ENCODE results near the gene AATF.

AATF gene

DNA sequence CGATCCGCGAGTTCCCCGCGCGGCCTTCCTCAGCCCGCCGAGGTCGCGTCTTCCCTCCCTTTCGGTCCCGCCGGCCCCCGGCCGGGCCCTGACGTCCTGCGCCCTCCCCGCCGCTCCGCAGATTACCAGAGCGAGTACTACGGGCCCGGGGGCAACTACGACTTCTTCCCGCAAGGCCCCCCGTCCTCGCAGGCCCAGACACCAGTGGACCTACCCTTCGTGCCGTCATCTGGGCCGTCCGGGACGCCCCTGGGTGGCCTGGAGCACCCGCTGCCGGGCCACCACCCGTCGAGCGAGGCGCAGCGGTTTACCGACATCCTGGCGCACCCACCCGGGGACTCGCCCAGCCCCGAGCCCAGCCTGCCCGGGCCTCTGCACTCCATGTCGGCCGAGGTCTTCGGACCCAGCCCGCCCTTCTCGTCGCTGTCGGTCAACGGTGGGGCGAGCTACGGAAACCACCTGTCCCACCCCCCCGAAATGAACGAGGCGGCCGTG is 6.1 kb upstream of the AATF start:
- TF ChIP-seq, protein P1, sequence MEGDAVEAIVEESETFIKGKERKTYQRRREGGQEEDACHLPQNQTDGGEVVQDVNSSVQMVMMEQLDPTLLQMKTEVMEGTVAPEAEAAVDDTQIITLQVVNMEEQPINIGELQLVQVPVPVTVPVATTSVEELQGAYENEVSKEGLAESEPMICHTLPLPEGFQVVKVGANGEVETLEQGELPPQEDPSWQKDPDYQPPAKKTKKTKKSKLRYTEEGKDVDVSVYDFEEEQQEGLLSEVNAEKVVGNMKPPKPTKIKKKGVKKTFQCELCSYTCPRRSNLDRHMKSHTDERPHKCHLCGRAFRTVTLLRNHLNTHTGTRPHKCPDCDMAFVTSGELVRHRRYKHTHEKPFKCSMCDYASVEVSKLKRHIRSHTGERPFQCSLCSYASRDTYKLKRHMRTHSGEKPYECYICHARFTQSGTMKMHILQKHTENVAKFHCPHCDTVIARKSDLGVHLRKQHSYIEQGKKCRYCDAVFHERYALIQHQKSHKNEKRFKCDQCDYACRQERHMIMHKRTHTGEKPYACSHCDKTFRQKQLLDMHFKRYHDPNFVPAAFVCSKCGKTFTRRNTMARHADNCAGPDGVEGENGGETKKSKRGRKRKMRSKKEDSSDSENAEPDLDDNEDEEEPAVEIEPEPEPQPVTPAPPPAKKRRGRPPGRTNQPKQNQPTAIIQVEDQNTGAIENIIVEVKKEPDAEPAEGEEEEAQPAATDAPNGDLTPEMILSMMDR (IDR thresholded peaks at IDR 0.05; ENCODE audit: low read depth, low read length): no peak
- no peak for DNase-seq (ENCODE audit: low read depth)
- H3K4me3 ChIP-seq (ENCODE audit: low read depth, low read length): no peak overlapping the region

DNA sequence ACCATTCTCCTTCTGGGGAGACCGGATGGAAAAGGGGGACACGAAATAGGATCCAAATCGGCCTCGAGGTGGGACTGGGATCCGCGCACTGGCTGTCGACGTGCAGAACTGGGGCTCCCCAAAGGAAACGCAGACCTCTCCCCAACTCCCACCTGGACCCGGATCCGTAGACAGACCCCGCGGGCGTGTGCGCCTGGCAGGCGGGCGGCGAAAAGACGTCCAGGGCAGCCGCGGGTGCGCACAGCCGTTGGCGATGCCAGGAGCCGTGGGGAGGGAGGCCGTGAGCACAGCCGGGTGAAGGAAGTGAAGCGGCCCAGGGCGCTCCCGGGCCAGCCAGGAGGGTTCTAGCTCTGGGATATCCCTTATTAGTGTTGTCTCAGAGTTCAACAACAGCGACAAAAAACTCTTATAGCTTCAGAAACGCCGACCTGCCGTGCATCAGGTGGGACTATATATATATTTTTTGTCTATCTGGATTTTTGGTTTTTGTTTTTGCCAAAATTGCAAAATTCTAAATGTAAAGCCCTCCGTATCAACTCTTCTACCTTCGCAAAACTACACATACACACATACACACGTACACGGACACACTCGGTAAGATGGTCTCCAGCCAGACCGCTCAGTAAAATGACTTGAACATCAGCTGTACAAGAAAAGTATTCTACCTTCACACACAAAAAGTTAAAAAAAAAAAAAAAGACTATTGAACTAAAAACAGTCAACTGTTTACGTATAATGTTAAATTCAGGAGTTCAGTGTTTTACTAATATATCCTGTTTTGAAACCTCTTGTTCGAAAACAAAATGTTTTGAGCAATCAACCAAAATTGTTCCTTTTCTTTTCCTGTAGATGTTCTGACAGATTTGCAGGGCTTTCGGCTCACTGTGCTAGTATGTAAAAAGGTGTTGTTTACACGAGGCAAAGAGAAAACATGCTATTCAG is 5.2 kb upstream of the AATF start:
- no peak for DNase-seq (ENCODE audit: low read depth)

DNA sequence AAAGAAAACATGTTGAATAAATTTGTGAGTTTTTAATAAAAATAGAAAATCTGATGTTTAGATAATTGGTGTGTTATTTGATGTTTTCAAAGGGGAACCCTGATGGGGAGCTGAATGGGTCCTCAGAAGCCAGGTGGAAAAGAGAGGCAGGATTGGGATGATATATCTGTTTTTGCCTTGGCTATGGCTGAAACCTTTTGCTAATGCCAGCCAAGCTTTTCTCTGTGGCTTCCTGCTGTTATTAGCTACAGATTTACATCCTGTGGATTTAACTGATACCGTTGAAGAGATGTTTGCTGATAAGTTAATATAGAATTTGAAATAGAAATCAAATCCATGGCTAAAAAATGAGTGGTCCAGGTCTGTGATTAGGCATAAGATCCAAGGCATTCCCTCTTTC is 4.2 kb upstream of the AATF start:
- DNase-seq (ENCODE audit: low read depth): no peak
- H3K4me3 ChIP-seq (ENCODE audit: low read depth, low read length): no peak overlapping the region
- TF ChIP-seq, protein P1 (IDR thresholded peaks at IDR 0.05; ENCODE audit: low read depth, low read length): no peak
- TF ChIP-seq POLR2A (IDR thresholded peaks at IDR 0.05; ENCODE audit: extremely low read depth, insufficient read length) (no peak), MYC (IDR thresholded peaks at IDR 0.05; ENCODE audit: low read depth, low read length) (no peak)
- TF ChIP-seq, protein P2, sequence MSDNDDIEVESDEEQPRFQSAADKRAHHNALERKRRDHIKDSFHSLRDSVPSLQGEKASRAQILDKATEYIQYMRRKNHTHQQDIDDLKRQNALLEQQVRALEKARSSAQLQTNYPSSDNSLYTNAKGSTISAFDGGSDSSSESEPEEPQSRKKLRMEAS (IDR thresholded peaks at IDR 0.05; ENCODE audit: low read depth, low read length): no peak

More for the DNA sequence above, 5.2 kb upstream of the AATF start:
- no peak overlapping the region for H3K4me3 ChIP-seq (ENCODE audit: low read depth, low read length)
- TF ChIP-seq, protein P1 (IDR thresholded peaks at IDR 0.05; ENCODE audit: low read depth, low read length): no peak
- TF ChIP-seq POLR2A (IDR thresholded peaks at IDR 0.05; ENCODE audit: extremely low read depth, insufficient read length) (no peak), MYC (IDR thresholded peaks at IDR 0.05; ENCODE audit: low read depth, low read length) (no peak)

GRCh38 chr17:36945140-36945539 is 3.6 kb upstream of the AATF start:
- H3K4me3 ChIP-seq (ENCODE audit: low read depth, low read length): no peak overlapping the region
- no peak for DNase-seq (ENCODE audit: low read depth)
- TF ChIP-seq POLR2A (IDR thresholded peaks at IDR 0.05; ENCODE audit: extremely low read depth, insufficient read length) (no peak), MYC (IDR thresholded peaks at IDR 0.05; ENCODE audit: low read depth, low read length) (no peak)
- TF ChIP-seq, protein P2 (IDR thresholded peaks at IDR 0.05; ENCODE audit: low read depth, low read length): no peak
- TF ChIP-seq, protein P1 (IDR thresholded peaks at IDR 0.05; ENCODE audit: low read depth, low read length): no peak

DNA sequence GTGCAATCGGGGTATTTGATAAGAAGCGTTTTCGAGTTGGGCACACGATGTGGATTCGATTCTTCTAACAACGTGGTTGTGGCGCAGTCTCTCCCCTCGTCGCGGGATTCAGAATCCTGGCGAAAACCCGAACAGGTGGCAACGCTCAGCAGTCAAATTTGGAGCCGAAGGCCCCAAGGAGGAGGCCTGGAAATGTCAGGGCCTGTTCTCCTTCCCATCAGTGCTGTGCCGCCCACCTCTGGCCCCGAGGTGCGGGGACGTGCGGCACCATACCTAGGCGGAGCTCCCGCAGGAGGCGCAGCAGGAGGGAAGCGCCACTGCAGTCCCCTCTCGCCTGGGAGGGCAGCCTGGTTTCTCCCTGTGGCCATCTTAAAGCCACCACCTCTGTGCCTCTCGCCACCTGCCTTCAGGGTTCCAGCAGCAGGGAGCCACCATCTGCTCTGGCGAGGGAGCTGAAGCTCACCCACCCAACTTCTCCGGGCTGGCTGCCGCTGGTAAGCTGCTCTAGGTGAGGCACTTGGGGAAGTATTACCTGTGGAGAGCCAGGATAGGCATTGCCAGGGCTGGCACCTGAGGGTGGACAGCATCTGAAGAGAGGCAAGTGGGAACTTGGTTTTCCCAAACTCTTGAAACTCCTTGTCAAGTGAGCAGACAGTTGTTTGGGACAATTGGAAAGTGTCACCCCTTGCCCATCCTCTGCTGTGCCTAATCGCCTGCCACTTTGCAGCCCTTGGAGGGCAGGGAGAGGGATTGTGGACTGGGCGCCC is 2.6 kb upstream of the AATF start:
- H3K4me3 ChIP-seq (ENCODE audit: low read depth, low read length): no peak overlapping the region
- no peak for DNase-seq (ENCODE audit: low read depth)
- TF ChIP-seq POLR2A (IDR thresholded peaks at IDR 0.05; ENCODE audit: extremely low read depth, insufficient read length) (no peak), MYC (IDR thresholded peaks at IDR 0.05; ENCODE audit: low read depth, low read length) (no peak)
- TF ChIP-seq, protein P1 (IDR thresholded peaks at IDR 0.05; ENCODE audit: low read depth, low read length): no peak

Data from NB4 (cell line).